GM21423 (cell line): Measurements from ENCODE around the gene YAE1.
"Not testable (repeated sequence)": the region's sequence is repeated elsewhere in the genome, so short reads cannot be mapped to it uniquely, and the experiment has no call there.

Experiments
- ATAC-seq: cut with Tn5 transposase; IDR thresholded peaks from one replicate; pipeline ENCODE4 v1.9.1; 2021; ENCODE audit warnings: mild to moderate bottlenecking, moderate library complexity; ENCODE audit not compliant: unreplicated experiment

The YAE1 gene, protein sequence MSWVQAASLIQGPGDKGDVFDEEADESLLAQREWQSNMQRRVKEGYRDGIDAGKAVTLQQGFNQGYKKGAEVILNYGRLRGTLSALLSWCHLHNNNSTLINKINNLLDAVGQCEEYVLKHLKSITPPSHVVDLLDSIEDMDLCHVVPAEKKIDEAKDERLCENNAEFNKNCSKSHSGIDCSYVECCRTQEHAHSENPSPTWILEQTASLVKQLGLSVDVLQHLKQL

GRCh38 chr7:39566023-39566921, at the start of gene YAE1:
Gene YAE1 (plus strand): TSS chr7:39566404. CDS start chr7:39566419, 15 bp downstream.
- ATAC-seq, result peak; percentile 99

DNA sequence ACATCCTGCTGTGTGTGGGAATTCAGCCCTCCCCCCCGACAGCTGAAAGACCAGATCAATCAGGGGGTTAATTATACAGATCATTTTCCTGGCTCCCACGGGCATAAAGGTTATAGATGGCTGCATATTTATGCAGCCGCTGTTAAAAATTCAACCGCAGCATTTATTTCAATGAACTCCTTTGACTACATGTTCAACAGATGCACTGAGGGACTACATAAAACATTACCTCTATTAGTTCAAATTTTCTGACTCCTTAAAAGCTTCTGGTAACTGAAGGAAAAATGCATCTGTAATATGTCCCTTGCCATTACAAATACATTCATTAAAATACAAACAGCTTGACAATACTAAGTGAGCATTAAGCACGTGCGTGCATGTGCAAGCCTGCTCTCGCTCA, 49.7 kb upstream of the YAE1 start:
- no peak for ATAC-seq

DNA sequence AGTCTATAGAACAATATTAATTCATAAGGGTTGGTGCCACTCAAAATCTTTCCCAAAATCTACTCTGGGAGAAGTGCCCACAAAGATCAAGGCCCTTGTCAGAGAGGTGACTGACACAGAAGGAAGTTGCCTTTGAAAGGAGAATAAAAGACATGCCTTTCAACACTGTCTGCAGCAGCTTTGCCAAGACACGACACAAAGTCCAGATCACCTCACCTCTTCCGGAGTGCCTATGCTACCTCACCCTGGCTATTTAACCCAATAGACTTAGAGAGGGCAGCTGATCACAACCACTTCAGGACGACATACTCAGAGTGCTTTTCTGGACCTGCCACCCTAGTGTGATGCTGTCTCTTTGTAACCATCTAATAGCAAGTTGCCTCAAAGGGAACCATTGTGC, 49.0 kb upstream of the YAE1 start:
- ATAC-seq, result no peak

DNA sequence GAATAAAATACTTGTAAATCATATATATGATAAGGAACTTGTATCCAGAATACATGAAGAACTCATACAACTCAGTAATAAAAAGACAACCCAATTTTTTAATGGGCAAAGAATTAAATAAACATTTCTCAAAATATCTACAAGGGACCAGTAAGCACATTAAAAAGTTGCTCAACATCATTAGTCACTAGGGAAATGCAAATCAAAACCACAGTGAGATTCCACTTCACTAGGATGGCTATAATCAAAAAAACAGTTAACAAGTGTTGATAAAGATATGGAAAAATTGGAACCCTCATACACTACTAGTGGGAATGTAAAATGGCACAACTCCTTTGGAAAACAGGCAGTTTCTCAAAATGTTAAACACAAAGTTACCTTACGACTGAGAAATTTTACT, 40.3 kb upstream of the YAE1 start:
- ATAC-seq, result no peak

DNA sequence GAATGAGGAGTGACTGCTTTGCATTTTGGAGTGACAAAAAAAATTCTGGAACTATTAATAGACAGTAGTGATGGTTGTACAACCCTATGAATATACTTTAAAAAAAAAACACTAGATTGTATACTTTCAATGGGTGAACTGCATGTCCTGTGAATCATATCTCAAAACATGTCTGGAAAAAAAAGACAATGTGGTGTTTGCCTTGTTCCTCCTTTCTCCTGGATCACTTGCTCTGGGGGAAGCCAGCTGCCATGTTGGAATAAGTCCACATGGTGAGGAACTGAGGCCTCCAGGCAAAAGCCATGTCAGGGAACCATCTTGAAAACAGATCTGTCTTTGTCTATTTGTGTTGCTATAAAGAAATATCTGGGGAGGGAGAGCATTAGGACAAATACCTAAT, 39.5 kb upstream of the YAE1 start:
- no peak for ATAC-seq

DNA sequence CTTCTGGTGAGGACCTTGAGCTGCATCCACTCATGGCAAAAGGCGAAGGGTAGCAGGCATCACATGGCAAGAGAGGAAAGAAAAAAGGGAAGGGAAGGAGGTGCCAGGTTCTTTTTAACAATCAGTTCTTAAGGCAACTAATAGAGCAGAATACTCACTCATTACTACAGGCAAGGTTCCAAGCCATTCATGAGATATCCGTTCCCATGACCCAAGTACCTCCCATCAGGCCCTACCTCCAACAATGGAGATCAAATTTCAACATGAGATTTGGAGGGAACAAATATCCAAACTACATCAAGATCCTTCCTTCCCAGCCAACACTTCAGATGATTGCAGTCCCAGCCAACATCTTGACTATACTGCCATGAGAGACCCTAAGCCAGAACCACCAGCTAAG, 38.9 kb upstream of the YAE1 start:
- ATAC-seq, result no peak

- no peak for ATAC-seq
Observed at GRCh38 chr7:39527951-39528350, 38.3 kb upstream of the YAE1 start.

- no peak for ATAC-seq
Observed at GRCh38 chr7:39528849-39529248, 37.4 kb upstream of the YAE1 start.

GRCh38 chr7:39529582-39529981, 36.6 kb upstream of the YAE1 start:
- no peak for ATAC-seq

- no peak for ATAC-seq
Observed at GRCh38 chr7:39530971-39531370, 35.2 kb upstream of the YAE1 start.

DNA sequence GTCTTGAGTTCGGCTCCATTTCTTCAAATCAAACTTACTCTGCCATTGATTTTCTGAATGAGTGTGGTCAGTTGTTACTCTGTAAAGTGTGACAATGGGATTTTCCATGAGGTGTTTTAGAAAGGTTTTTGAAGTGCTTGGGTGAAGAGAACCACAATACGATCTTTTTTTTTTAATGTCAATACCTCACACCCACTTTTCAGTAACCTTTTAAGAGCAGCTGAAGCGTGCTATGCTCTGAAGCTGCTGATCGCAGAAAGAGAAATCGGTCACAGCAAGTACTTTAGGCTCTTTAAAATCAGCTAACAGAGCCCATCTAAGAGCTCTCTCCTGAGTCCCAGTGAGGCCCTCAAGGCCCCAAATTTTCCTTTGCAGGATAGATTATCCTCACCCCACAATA, 34.4 kb upstream of the YAE1 start:
- ATAC-seq, result no peak

DNA sequence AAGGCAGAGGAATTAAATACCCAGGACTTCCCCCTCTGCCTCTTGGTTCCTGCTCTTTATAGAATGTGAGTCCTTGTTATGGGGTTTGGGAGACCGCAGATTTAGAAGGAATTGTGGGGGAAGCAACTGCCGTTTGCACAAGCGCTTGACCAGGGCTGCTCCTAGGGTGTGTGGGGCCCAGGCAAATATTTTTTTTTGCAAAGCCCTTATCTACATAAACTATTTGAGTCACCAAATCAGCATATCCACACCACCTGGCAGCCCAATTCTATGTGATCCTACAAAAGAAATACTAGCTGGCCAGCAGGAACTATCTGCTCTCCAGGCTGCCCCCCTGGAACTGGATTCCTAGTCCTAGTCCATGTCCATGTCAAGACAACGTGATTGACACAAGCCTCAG, 33.4 kb upstream of the YAE1 start:
- ATAC-seq, result no peak

GRCh38 chr7:39534599-39534998, 31.6 kb upstream of the YAE1 start:
- ATAC-seq, result no peak

DNA sequence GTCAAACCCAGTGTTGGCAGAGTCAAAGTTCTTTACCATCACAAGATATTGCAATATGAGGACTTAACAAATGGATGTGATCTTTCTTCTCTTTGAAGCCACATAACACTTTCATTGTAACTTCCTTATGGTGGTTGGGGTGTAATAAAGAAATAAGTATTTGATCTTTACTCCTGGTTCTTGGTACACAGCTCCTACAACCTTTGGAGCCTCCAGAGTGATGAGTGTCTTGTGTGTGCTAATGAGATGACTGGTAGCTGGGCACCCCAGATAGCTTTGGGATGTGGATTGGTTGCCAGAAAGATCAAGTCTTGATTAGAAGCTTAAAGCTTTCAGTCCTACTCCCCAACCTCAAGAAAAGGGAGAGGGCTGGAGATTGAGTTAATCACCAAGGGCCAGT, 31.1 kb upstream of the YAE1 start:
- no peak for ATAC-seq

DNA sequence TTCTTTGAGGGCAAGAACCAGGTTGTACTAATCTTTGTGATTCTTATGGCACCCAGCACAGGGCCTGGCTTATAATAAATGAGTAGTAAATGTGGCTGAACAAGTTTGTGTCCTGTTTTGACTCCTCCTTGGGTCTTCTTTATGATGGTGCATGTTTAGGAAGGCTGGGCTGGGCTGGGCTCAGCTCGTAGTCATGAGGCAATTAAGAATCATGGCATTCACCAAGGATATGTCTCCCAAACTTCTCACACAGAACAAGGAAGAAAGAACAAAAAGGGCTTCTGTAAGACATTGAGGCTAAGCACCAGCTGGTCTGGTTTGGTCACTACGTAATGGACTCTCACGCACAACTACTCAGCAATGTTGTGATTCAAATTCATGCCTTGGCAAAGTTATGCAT, 30.5 kb upstream of the YAE1 start:
- no peak for ATAC-seq

DNA sequence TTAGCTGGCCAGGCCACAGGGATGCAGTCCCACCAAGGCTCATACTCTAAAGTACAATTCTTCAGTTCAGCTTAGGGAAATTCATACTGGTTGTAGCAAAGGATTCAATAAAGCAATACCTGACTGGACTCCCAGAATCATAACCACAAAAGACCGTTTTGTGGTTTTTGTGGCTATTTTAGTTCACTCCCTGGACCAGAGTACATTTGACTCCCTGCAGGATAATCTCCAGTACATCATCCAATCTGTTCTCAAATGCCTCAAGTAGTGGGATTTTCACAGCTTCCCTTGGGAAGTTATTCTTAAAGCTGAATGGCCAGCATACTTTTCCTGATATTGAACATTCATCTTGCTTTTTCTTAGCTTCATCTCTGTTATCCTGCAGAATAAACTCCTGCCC, 29.3 kb upstream of the YAE1 start:
- no peak for ATAC-seq

DNA sequence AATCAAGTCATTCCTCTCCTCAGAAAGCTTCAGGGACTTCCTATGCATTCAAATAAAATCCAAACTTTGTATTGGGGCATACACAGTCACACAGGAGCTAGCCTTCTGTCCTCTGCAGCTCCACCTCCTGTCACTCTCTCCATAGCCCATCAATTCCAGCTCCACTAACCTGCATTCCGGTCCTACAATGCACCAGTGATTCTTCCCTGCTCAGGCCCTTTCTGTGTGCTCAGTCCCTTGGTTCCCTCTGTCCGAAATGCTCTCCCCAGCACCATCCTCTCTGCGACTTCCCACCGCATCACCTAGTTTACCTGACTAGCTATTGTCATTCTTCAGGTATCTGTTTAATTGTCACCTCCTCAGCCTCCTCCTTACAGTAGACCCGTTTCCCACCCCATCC, 26.4 kb upstream of the YAE1 start:
- ATAC-seq, result no peak

- no peak for ATAC-seq
Observed at GRCh38 chr7:39540320-39540719, 25.9 kb upstream of the YAE1 start.

DNA sequence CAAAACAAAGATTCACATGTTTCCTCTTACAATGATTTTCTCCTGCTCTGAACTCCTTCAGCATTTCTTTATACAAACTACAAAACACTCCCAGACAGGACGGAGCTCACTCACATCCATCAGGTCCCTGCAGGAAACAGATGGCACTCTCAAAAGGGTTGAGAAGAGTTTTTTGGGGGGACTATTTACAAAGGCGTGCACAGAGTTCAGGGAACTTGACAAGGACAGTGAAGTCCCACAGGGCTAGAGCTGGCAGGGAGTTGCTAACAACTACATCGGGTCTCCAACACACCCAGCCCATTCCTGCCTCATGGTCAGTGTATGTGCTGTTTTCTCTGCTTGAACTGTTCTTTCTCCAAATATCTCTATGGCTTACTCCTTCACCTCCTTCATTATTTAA, 24.7 kb upstream of the YAE1 start:
- no peak for ATAC-seq

DNA sequence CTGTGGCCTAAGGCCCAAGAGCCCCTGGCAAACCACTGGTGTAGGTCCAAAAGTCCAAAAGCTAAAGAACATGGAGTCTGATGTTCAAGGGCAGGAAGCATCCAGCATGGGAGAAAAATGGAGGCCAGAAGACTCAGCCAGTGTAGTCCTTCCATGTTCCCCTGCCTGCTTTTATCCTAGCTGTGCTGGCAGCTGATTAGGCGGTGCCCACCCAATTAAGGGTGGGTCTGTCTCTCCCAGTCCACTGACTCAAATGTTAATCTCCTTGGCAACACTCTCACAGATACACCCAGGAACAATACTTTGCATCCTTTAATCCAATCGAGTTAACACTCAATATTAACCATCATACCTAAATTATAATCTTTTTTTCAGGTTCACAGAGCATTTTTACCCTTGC, 21.4 kb upstream of the YAE1 start:
- not testable (repeated sequence) for ATAC-seq

DNA sequence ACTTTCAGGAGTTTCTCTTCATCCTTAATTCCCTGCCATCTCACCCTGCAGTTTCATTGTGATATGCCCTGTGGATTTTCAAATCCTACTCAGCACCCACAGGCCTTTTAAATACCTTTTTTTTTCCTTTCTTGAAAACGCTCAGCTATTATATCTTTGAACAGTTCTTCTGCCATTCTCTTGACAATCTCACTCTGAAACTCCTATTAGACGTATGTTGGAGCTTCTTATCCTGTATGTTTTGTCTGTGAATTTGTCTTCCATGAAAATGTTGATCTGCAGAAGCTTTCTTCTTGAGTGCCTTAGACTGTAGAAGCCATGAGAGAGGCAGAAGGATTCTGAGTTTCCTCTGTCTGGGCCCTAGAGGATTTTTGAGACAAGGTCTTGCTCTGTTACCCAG, 18.9 kb upstream of the YAE1 start:
- no peak for ATAC-seq

GRCh38 chr7:39550411-39550810, 15.8 kb upstream of the YAE1 start:
- ATAC-seq, result no peak

DNA sequence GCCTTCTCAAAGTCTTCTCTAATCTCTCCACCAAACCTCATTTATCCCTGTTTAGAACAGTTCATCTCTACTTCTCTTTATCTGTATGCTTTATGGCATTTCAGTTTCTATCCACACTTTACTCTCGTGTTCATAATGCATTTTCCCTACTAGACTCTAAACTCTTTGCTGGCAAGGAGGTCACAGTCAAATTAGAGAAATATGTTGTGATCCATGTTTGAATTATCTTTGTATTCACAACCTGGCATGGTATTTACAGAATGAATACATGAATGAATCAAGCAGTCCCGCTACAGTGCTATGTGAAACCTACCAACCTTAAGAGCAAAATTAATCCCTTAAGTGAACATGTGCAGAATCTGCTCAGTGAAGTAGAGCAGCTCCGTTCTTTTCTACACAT, 12.8 kb upstream of the YAE1 start:
- ATAC-seq, result no peak
